Type B pancreatic cell (in vitro differentiated cells): ENCODE results near the gene DYNLL1. TPM values are rescaled to one million over a fixed set of nuclear protein-coding genes. Genes with fewer than 3 reads are reported as not detected.

Experiments used
- DNase-seq: peaks from one replicate; pipeline ENCODE4 v3.0.0; 2021; ENCODE audit warnings: mixed read lengths; ENCODE audit not compliant: unreplicated experiment; ENCODE audit errors: extremely low spot score
- H3K27ac Mint-ChIP-seq: 2 replicates; pipeline ENCODE4 v1.8.0; 2021; ENCODE audit warnings: mild to moderate bottlenecking, mixed read lengths
- H3K27me3 Mint-ChIP-seq: 2 replicates; pipeline ENCODE4 v1.8.0; 2021; ENCODE audit warnings: mixed read lengths
- H3K36me3 Mint-ChIP-seq: 2 replicates; pipeline ENCODE4 v1.8.0; 2021; ENCODE audit warnings: mixed read lengths
- H3K4me1 Mint-ChIP-seq: one replicate; pipeline ENCODE4 v1.8.0; 2021; ENCODE audit warnings: mixed read lengths; ENCODE audit not compliant: unreplicated experiment
- H3K4me3 Mint-ChIP-seq: 2 replicates; pipeline ENCODE4 v1.8.0; 2021; ENCODE audit warnings: mild to moderate bottlenecking, mixed read lengths
- H3K9me3 Mint-ChIP-seq: 2 replicates; pipeline ENCODE4 v1.8.0; 2021; ENCODE audit warnings: mixed read lengths
- total RNA-seq: library from RNA; stranded (reverse); gene quantifications from 2 replicates; pipeline ENCODE4 v1.2.1, GENCODE V29; 2021; ENCODE audit warnings: low replicate concordance
- TF ChIP-seq, protein P1 (sequence below): fragments of 200-600 bp; sonication (generic); conservative IDR thresholded peaks from 2 replicates; pipeline ENCODE4 v1.5.0; 2021; ENCODE audit warnings: antibody characterized with exemption, mild to moderate bottlenecking

Gene DYNLL1
- total RNA-seq, 1 donor from 2014 or later, result 451 TPM

DNA sequence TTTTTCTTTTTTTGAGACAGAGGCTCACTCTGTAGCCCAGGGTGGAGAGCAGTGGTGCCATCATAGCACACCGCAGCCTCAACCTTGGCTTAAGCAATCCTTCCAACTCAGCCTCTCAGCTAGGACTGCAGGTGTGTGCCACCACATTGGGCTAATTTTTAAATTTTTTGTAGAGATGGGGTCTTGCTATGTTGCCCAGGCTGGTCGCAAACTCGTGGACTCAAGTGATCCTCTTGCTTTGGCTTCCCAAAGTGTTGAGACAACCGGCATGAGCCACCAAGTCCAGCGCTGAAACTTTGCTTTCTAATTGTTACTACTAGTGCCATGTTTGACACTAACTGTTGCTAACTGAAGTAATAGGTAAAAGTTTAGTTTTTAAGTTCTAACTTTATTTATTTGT lies 46.3 kb downstream of the DYNLL1 start:
- no peak overlapping the region for H3K27ac Mint-ChIP-seq
- no peak overlapping the region for H3K4me3 Mint-ChIP-seq
- no peaks in the 10 kb centered on the region for H3K27me3 Mint-ChIP-seq
- H3K36me3 Mint-ChIP-seq, result peaks cover 15% of the 10 kb centered on the region
- DNase-seq, result no peak
- TF ChIP-seq, protein P1, sequence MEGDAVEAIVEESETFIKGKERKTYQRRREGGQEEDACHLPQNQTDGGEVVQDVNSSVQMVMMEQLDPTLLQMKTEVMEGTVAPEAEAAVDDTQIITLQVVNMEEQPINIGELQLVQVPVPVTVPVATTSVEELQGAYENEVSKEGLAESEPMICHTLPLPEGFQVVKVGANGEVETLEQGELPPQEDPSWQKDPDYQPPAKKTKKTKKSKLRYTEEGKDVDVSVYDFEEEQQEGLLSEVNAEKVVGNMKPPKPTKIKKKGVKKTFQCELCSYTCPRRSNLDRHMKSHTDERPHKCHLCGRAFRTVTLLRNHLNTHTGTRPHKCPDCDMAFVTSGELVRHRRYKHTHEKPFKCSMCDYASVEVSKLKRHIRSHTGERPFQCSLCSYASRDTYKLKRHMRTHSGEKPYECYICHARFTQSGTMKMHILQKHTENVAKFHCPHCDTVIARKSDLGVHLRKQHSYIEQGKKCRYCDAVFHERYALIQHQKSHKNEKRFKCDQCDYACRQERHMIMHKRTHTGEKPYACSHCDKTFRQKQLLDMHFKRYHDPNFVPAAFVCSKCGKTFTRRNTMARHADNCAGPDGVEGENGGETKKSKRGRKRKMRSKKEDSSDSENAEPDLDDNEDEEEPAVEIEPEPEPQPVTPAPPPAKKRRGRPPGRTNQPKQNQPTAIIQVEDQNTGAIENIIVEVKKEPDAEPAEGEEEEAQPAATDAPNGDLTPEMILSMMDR, result no peak
- no peaks in the 10 kb centered on the region for H3K9me3 Mint-ChIP-seq
- peaks cover 27% of the 10 kb centered on the region for H3K4me1 Mint-ChIP-seq

DNA sequence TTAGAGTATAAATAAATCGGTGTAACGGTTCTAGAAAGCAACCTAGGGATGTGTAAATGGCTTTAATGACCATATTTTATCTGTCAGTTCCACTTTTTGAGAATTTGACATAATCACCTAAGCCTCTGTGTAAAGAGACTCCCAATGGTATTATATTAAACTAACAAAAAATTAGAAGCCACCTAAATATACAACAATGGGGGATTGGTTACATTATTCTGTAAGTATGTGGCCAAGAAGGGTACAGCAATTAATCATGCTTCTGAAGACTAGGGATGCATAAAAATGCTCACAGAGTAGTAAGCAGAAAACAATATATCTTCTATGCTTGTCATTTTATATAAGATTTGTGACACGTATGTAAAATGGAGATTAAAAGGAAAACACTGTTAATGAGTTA lies 48.8 kb downstream of the DYNLL1 start:
- peaks cover 6% of the 10 kb centered on the region for H3K4me1 Mint-ChIP-seq
- H3K27ac Mint-ChIP-seq, result no peak overlapping the region
- DNase-seq, result no peak
- no peak overlapping the region for H3K4me3 Mint-ChIP-seq
- TF ChIP-seq, protein P1, result no peak
- peaks cover 11% of the 10 kb centered on the region for H3K36me3 Mint-ChIP-seq
- no peaks in the 10 kb centered on the region for H3K9me3 Mint-ChIP-seq
- H3K27me3 Mint-ChIP-seq, result no peaks in the 10 kb centered on the region

DNA sequence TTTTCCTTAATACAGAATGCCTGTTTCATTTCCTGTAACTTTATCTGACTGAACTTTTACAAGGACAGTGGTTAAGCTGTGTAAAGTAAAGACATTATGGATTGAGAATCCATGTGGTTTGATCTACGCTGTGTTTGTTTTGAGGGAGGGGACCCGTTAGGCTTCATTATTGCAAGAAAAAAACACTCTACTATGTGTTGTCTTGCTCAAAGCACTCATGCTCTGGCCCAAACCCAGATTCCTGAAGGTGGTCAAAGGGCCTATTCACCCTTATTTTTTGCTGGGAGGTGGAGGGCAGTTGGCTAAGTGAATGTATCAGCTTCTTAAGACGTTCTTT lies 50.1 kb downstream of the DYNLL1 start:
- no peak for DNase-seq
- Mint-ChIP-seq H3K27me3 (no peaks in the 10 kb centered on the region), H3K4me1 (peaks cover 6% of the 10 kb centered on the region), H3K4me3 (no peak overlapping the region), H3K36me3 (peaks cover 11% of the 10 kb centered on the region), H3K9me3 (no peaks in the 10 kb centered on the region), H3K27ac (no peak overlapping the region)
- TF ChIP-seq, protein P1, result no peak

Other genes starting within 250 kb of the DYNLL1 start
- 60.7 and 127 TPM in 2 replicates for gene PXN, start 230.4 kb upstream of the DYNLL1 start, total RNA-seq
- 6,693 and 9,065 TPM in 2 replicates for gene RNU4-2, start 204.2 kb upstream of the DYNLL1 start, total RNA-seq
- 4,376 and 7,253 TPM in 2 replicates for gene RNU4-1, start 202.9 kb upstream of the DYNLL1 start, total RNA-seq
- gene SIRT4, start 193.8 kb upstream of the DYNLL1 start, total RNA-seq, result 2.0 and 2.7 TPM in 2 replicates
- gene PLA2G1B, start 168.3 kb upstream of the DYNLL1 start, total RNA-seq, result not detected in 2 replicates
- 22.0 and 71.7 TPM in 2 replicates for gene MSI1, start 126.9 kb upstream of the DYNLL1 start, total RNA-seq
- gene COX6A1, start 58.0 kb upstream of the DYNLL1 start, total RNA-seq, result 400 and 501 TPM in 2 replicates
- gene TRIAP1, start 49.7 kb upstream of the DYNLL1 start, total RNA-seq, result 46.6 and 65.2 TPM in 2 replicates
- gene GATC, start 49.7 kb upstream of the DYNLL1 start, total RNA-seq, result 27.7 and 33.9 TPM in 2 replicates
- 226 and 248 TPM in 2 replicates for gene SRSF9, start 26.4 kb upstream of the DYNLL1 start, total RNA-seq
- 28.7 and 35.6 TPM in 2 replicates for gene COQ5, start 33.0 kb downstream of the DYNLL1 start, total RNA-seq
- 162 and 188 TPM in 2 replicates for gene RNF10, start 38.2 kb downstream of the DYNLL1 start, total RNA-seq
- gene POP5, start 85.3 kb downstream of the DYNLL1 start, total RNA-seq, result 45.6 and 55.2 TPM in 2 replicates
- gene CABP1, start 144.5 kb downstream of the DYNLL1 start, total RNA-seq, result 0.26 and 0.56 TPM in 2 replicates
- 168 and 172 TPM in 2 replicates for gene MLEC, start 191.0 kb downstream of the DYNLL1 start, total RNA-seq
- gene UNC119B, start 214.3 kb downstream of the DYNLL1 start, total RNA-seq, result 39.2 and 57.2 TPM in 2 replicates
- gene ACADS, start 229.7 kb downstream of the DYNLL1 start, total RNA-seq, result 12.1 and 16.4 TPM in 2 replicates